Activated T-helper 1 cell treated with anti-CD3 and anti-CD28 coated beads, Interleukin-12 subunit alpha, Interleukin-12 subunit beta, Interleukin-2, Interleukin-4 antibody, amounts not matched to agents 30 ng/mL and 10 ng/mL and 1 ng/mL, durations not matched to agents 14 hours and 24 hours and 36 hours (primary cell): ENCODE data around the gene FABP3. TPM values are rescaled to one million over a fixed set of nuclear protein-coding genes. Genes with fewer than 3 reads are reported as not detected.

Source experiments
- DNase-seq: peaks from one replicate; pipeline ENCODE4 v3.0.0; 2021; ENCODE audit warnings: low spot score
- H3K27ac Mint-ChIP-seq: one replicate; pipeline ENCODE4 v1.8.0; 2021; ENCODE audit warnings: mild to moderate bottlenecking, mixed read lengths
- H3K27me3 Mint-ChIP-seq: one replicate; pipeline ENCODE4 v1.8.0; 2022; ENCODE audit warnings: mild to moderate bottlenecking, moderate library complexity, mixed read lengths; ENCODE audit not compliant: insufficient read depth
- H3K36me3 Mint-ChIP-seq: one replicate; pipeline ENCODE4 v1.8.0; 2021; ENCODE audit warnings: low read depth, mixed read lengths
- H3K4me1 Mint-ChIP-seq: one replicate; pipeline ENCODE4 v1.8.0; 2021; ENCODE audit warnings: low read depth, mixed read lengths
- H3K4me3 Mint-ChIP-seq: one replicate; pipeline ENCODE4 v1.8.0; 2021; ENCODE audit warnings: mild to moderate bottlenecking, moderate library complexity, mixed read lengths
- H3K9me3 Mint-ChIP-seq: one replicate; pipeline ENCODE4 v1.8.0; 2021; ENCODE audit warnings: mixed read lengths
- intact Hi-C: fragments of 100-400 bp; cut with micrococcal nuclease; formaldehyde crosslinking; loops from one replicate; pipeline ENCODE4 v1.15.1; 2024
- total RNA-seq: library from RNA; stranded (reverse); gene quantifications from 2 replicates; pipeline ENCODE4 v1.2.3, GENCODE V29; 2022

The FABP3 gene
- not detected in 2 replicates for total RNA-seq

DNA sequence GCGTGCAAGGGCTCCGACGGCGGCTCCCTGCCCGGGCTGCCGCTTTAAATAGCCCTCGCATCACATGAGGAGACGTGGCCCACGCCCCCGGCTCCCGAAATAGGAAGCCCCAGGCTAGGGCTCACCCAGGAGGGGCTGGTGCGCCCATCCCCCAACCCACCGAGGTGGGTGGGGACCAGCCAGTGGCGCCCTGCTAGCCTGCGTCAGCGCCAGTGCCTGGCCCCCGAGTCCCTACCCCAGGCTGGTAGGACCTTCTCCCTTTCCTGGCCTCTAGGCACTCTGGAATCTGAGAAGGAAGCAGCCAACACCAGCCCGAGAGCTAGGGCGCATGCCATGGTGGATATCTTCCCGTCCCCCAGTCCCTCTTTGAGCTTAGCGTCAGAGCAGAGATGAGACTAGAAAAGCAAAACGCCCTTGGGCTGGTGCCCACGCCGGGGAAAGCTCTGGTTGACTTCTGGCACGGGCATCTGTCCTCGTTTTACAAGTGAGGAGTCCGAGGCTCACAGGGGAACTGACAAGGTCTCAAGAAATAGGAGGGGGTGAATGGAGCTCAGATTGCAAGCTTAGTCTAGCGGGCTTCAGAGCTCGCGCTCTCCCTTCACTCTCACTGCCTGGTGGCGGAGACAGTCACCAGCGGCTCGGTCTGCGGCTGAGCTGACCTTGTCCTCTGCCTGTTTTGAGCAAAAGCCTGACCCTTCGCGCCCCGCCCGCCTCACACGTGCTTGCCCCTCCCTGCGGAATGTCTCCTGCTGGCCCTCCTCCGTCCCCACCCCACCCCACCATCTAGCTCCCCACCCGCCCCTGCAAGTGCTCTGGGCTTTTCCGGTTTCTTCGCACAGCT, at the start of gene FABP3:
Gene FABP3 (minus strand): TSS at position 21 of the 841 bp plus-strand sequence. CDS start 62 bp downstream, outside the sequence.
- H3K36me3 Mint-ChIP-seq: no peaks in the 10 kb centered on the region
- H3K4me1 Mint-ChIP-seq: peaks cover 9% of the 10 kb centered on the region
- no peak for DNase-seq
- peaks cover 12% of the 10 kb centered on the region for H3K27me3 Mint-ChIP-seq
- peak within 1 kb of the TSS; percentile 71 for H3K4me3 Mint-ChIP-seq
- intact Hi-C loops: no loop called here
- no peaks in the 10 kb centered on the region for H3K9me3 Mint-ChIP-seq
- no peak within 1 kb of the TSS for H3K27ac Mint-ChIP-seq

DNA sequence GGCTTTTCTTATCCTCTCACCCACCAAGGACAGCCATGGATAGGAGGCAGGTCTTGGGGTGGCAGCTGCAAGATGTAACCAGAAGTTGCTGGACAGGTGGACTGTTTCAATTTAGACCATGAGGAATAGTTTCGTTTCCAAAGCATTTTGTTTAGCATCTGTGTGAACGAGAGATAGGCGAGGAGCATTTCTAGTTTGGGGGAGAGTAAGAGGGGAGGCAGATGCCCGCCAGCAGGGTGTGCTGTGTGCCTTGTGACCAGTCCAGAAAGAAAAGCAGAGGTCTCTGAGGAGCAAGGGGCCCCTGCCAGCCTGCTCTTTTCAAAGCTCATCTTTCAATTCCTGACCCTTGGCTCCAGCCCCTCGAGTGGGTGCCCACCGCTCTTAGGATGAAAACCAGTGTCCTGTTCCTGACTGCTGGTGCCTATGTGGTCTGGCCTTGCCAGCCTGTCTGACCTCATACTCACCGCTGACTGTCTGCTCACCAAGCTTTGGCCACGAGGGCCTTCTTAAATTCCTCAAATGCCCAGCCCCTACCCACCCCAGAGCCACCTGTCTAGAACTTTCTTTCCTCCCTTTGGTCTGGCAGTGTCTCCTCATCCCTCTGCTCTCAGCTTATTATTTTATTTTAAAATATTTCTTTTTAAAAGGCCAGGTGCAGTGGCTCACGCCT, 48.6 kb upstream of the FABP3 start:
- Mint-ChIP-seq H3K4me1 (peaks cover 7% of the 10 kb centered on the region), H3K36me3 (no peaks in the 10 kb centered on the region), H3K27me3 (peaks cover 27% of the 10 kb centered on the region), H3K27ac (no peak overlapping the region), H3K9me3 (no peaks in the 10 kb centered on the region), H3K4me3 (no peak overlapping the region)
- intact Hi-C loops: loop anchor here (1.0 to 2.0 kb wide), 5 partner anchors 27 to 259 kb away; partner anchors contain the start of genes SNRNP40 and ZCCHC17
- DNase-seq: no peak

DNA sequence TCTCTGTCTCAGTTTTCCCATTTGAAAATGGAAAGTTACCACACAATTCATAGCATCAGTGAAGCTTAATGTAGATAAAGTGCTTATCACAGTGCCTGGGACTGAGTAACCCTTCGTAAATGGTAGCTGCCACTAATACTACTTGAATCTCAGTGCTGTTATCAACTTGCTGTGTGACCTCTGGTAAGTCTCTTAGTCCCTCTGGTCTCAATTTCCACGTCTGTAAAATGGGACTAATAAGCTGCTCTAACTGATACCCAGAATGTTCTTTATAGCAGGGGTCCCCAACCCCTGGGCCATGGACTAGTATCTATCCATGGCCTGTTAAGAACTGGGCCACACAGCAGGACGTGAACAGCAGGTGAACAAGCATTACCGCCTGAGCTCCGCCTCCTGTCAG, 47.8 kb upstream of the FABP3 start:
- Mint-ChIP-seq H3K4me3 (no peak overlapping the region), H3K27ac (no peak overlapping the region), H3K27me3 (peaks cover 31% of the 10 kb centered on the region), H3K36me3 (no peaks in the 10 kb centered on the region), H3K9me3 (no peaks in the 10 kb centered on the region), H3K4me1 (peaks cover 7% of the 10 kb centered on the region)
- intact Hi-C loops: no loop called here
- no peak for DNase-seq

DNA sequence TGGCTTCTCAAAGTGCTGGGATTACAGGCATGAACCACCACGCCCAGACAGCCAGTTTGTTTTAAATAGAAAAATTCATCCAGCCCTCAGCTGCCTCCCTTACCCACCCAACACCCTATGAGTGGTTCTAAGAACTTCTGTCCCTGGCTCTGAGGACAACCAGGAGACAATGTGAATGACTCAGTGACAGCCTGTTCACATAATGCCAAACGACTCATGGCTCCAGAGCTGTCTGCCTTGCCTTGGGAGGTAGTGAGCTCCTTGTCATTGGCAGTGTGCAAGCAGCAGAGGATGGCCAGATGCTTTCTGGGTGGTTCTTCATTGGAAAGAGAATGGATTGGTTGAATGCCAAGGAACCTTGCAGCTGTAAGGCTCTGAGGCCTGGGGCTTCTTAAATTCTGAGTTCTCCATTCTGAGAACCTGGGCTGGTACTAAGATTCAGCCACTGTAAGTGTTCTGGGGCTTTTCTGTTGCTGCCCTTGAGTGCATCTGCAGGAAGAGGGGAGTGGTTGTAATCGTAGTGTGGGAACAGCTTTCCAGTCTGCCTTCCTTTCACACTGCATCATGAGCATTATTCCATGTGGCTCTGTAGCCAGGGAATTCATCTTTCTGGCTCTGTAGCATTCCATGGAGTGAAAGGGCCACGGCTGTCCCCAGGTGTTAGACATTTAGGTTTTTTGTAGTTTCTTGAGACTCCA, 45.9 kb upstream of the FABP3 start:
- H3K36me3 Mint-ChIP-seq: no peaks in the 10 kb centered on the region
- no peak overlapping the region for H3K4me3 Mint-ChIP-seq
- H3K27ac Mint-ChIP-seq: no peak overlapping the region
- no peaks in the 10 kb centered on the region for H3K9me3 Mint-ChIP-seq
- peaks cover 43% of the 10 kb centered on the region for H3K27me3 Mint-ChIP-seq
- DNase-seq: no peak
- H3K4me1 Mint-ChIP-seq: peaks cover 9% of the 10 kb centered on the region
- intact Hi-C loops: no loop called here

DNA sequence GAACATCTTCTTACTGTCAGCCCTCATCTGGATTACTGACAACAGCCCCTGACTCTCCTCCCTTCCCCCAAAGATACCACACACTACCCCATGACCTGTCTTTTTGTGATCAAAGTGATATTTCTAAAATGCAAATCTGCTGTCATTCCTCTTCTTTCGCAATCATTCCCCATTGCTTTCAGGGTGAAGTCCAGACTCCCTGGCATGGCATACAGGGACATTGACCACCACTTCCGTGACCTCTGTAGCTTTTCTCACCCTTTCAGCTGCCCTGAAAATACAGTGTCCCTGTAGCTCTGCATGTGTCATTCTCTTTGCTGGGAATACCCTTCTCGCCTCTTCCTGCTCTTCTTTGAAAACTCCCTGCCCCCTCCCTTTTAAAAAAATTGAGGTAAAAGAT, 44.3 kb upstream of the FABP3 start:
- H3K9me3 Mint-ChIP-seq: no peaks in the 10 kb centered on the region
- peaks cover 39% of the 10 kb centered on the region for H3K27me3 Mint-ChIP-seq
- intact Hi-C loops: no loop called here

DNA sequence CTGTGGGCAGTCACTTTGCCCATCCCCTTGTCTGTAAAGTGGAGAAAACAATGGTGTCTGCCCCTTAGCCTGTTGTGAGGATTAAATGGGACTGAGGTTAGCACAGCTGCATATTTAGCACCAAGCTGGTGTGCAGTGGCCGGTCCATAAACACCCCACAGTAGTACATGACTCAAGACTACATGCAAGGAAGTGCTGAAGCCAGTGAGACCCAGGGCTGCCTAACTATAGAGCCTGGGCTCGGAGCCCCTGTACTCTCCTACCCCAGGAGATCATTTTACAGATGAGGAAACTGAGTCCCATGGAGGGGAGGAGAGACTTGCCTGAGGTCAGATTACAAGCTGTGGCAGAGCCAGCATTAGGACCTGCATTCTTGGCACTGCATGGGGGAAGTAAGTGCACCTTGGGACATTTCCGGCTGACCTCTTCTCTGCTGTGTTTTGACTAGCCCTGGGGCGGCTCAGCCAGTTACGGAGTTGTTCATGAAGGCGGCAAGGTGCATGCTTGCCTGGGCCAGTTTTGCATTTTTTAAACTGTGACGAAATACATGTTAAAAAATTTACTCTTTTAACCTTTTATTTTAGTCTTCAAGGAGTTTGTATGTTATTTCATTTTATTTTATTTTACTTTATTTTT, 43.3 kb upstream of the FABP3 start:
- Mint-ChIP-seq H3K27me3 (peaks cover 49% of the 10 kb centered on the region), H3K4me3 (no peak overlapping the region)
- intact Hi-C loops: no loop called here

More for the DNA sequence above, 44.3 kb upstream of the FABP3 start:
- Mint-ChIP-seq H3K4me3 (no peak overlapping the region), H3K27ac (no peak overlapping the region), H3K4me1 (peaks cover 5% of the 10 kb centered on the region), H3K36me3 (no peaks in the 10 kb centered on the region)
- DNase-seq: no peak

DNA sequence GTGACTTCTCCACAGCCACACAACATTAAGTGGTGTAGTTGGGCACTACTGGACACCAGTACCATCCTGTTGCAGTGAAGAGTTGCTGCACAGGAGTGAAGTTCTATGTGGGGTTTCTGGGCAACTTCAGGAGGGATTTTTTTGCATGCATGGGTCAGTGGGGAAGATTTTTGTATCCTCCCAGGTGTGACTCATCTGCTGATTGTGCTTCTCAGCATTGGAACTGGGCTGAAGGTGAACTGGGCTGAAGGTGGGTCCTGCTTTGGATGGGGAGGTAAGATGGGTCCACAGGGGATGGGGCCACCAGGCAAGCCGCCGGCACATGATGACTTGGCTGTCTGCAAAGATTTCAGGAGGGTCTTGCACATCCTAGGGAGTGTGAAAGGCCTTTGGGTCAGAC, 42.8 kb upstream of the FABP3 start:
- intact Hi-C loops: no loop called here
- H3K27me3 Mint-ChIP-seq: peaks cover 54% of the 10 kb centered on the region
- DNase-seq: no peak
- no peaks in the 10 kb centered on the region for H3K36me3 Mint-ChIP-seq
- no peak overlapping the region for H3K27ac Mint-ChIP-seq
- H3K4me1 Mint-ChIP-seq: peaks cover 5% of the 10 kb centered on the region
- no peak overlapping the region for H3K4me3 Mint-ChIP-seq
- no peaks in the 10 kb centered on the region for H3K9me3 Mint-ChIP-seq

More for the DNA sequence above, 43.3 kb upstream of the FABP3 start:
- Mint-ChIP-seq H3K4me1 (peaks cover 5% of the 10 kb centered on the region), H3K27ac (no peak overlapping the region), H3K9me3 (no peaks in the 10 kb centered on the region), H3K36me3 (no peaks in the 10 kb centered on the region)
- DNase-seq: no peak

DNA sequence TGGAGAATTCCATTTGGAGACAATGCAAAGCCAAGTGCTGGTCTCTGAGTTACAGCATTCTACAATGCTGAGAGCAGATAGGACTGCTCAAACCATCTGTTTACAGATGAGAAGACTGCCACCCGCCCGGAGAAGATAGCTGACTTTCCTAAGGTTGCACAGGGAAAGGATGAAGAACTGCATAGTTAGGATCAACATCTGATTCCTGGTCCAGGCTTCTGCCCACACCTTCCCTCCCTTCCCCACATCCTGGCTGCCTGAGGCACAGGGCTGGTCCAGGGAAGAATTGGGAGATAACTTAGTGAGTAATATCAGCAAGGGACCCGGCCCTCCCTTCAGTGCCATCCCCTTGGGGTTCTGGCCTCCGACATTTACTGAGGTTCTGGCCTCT, 42.1 kb upstream of the FABP3 start:
- H3K4me3 Mint-ChIP-seq: no peak overlapping the region
- peaks cover 5% of the 10 kb centered on the region for H3K4me1 Mint-ChIP-seq
- intact Hi-C loops: no loop called here
- H3K27me3 Mint-ChIP-seq: peaks cover 57% of the 10 kb centered on the region
- no peaks in the 10 kb centered on the region for H3K9me3 Mint-ChIP-seq
- H3K36me3 Mint-ChIP-seq: no peaks in the 10 kb centered on the region
- DNase-seq: no peak
- H3K27ac Mint-ChIP-seq: no peak overlapping the region

DNA sequence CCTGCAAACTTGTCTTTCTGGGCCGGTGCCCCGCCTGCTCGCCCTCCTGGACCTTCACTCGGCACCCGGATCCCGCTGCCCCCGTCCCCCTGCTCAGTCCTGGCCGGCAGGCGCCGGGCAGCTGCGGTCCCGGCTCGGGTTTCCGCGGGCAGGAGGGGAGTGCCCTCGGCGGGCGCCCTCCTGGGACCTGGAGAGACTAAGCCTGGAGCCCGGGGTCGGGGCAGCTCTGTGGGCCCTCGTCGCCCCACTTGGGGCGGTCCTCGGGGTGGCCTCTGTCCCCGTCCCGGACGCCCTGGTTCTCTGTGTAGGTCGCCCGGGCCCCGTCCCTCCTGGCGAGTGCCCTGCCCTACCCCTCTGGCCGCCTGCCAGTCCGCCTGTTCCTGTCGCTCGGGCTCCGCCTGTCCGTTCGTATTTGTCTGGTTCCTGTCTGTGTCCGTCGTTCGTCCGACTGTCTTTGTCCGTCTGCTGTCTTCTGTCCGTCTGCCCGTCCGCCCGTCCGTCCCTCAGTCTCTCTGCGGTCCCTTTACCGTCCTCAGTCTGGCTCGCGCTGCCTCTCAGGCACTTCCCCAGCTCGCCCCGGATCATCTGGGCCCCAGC, 40.6 kb upstream of the FABP3 start:
- DNase-seq: no peak
- intact Hi-C loops: no loop called here
- H3K9me3 Mint-ChIP-seq: no peaks in the 10 kb centered on the region
- peaks cover 5% of the 10 kb centered on the region for H3K4me1 Mint-ChIP-seq
- no peaks in the 10 kb centered on the region for H3K36me3 Mint-ChIP-seq
- peaks cover 59% of the 10 kb centered on the region for H3K27me3 Mint-ChIP-seq
- H3K27ac Mint-ChIP-seq: no peak overlapping the region
- peak overlapping the region; percentile 88 for H3K4me3 Mint-ChIP-seq

DNA sequence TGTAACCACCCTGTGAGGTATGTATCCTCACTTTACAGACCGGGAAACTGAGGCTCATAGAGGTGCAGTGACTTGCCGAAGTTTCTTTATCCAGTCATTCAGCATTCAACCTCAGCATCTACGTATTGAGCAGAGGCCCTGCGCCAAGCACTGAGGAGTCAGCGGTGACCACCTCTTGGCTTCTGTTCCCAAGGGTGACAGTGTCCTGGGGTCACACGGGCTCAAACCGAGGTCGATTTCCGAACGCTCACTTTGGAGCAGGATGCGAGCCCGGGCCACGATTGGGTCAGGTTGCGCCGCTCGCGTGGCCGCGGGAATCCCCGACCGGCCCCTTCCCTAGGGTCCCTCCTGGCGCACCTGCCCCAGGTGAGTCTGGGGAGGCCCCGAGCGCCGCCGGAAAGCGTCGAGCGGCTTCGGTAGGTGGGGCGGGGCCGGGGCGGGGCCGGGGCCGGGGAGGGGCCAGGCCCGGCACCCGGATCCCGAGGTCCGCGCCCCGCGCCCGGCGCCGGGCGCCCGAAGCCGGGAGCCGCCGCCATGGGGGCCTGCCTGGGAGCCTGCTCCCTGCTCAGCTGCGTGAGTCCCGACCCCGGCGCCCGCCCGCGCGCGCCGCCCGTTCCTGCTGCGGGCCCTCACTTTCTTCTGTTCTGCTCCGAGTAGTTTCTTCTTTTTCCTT, 40.0 kb upstream of the FABP3 start, which contains the start of gene SERINC2:
Gene SERINC2 (plus strand): TSS at position 482 of the 673 bp plus-strand sequence. CDS start 53 bp downstream, at position 535.
- Mint-ChIP-seq H3K27ac (no peak within 1 kb of the TSS), H3K4me3 (peak within 1 kb of the TSS; percentile 88), H3K27me3 (peaks cover 60% of the 10 kb centered on the region), H3K4me1 (peaks cover 5% of the 10 kb centered on the region), H3K36me3 (no peaks in the 10 kb centered on the region), H3K9me3 (no peaks in the 10 kb centered on the region)
- no peak for DNase-seq
- intact Hi-C loops: no loop called here

DNA sequence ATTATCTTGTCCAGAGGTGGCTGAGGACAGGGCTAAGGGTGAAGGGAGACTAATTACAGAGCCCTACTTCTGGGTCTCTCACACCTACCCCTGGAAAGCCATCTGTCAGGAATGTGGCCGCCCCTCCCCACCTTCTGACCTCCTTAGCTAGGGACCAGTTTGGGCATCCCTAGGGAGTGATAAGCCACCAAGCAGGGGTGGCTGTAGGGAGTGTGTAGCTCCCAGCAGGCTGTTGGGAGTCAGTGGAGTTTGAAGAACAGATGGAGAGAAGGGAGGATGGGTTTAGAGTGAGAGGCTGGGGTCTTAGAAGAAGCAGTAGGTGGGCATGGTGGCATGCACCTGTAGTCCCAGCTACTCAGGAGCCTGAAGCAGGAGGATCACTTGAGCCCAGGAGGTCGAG, 39.3 kb upstream of the FABP3 start:
- H3K27me3 Mint-ChIP-seq: peaks cover 57% of the 10 kb centered on the region
- peak overlapping the region; percentile 68 for H3K4me3 Mint-ChIP-seq
- intact Hi-C loops: no loop called here
- peaks cover 5% of the 10 kb centered on the region for H3K4me1 Mint-ChIP-seq
- no peak overlapping the region for H3K27ac Mint-ChIP-seq
- no peaks in the 10 kb centered on the region for H3K36me3 Mint-ChIP-seq
- no peak for DNase-seq
- H3K9me3 Mint-ChIP-seq: no peaks in the 10 kb centered on the region

DNA sequence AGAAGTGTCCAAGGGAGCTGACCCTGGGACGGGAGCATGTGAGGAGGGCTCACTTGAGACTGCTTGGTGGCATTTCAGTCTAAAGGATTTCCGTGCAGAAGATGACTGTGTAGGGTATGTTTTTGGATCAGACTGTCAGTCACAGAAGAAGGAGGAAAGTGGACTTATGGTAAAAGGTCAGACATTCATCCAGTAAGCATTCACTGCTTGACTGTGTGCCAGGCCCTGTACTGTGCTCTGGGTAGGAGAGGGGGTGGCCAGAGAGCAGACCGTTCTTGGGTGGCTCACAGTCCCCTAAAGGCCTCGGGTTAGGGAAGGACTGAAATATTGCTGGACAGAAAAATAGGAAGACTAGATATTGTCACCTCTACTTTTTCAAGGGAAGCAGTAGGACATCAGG, 38.0 kb upstream of the FABP3 start:
- peaks cover 5% of the 10 kb centered on the region for H3K4me1 Mint-ChIP-seq
- H3K9me3 Mint-ChIP-seq: no peaks in the 10 kb centered on the region
- intact Hi-C loops: no loop called here
- peaks cover 51% of the 10 kb centered on the region for H3K27me3 Mint-ChIP-seq
- H3K27ac Mint-ChIP-seq: no peak overlapping the region
- no peaks in the 10 kb centered on the region for H3K36me3 Mint-ChIP-seq
- DNase-seq: no peak
- H3K4me3 Mint-ChIP-seq: no peak overlapping the region
